Naive thymus-derived CD4-positive, alpha-beta T cell (primary cell): Measurements from ENCODE around the gene KCNQ2. TPM values are rescaled to one million over a fixed set of nuclear protein-coding genes. Genes with fewer than 3 reads are reported as not detected.

Experiments
- ATAC-seq: fragments of 150-1000 bp; cut with Tn5 transposase; 2 replicates; pipeline ENCODE4 v1.10.0; 2021; ENCODE audit warnings: mild to moderate bottlenecking, moderate library complexity
- CTCF ChIA-PET: fragments of 350-600 bp; sonication (Branson Sonifier 250); formaldehyde crosslinking; loops from one replicate; lab custom pipeline; 2021; ENCODE audit warnings: antibody characterized with exemption; lab: Charles Lee
- POLR2A ChIA-PET: fragments of 350-600 bp; sonication (Branson Sonifier 250); formaldehyde crosslinking; loops from one replicate; lab custom pipeline; 2021; ENCODE audit warnings: antibody characterized with exemption, inconsistent platforms; lab: Charles Lee
- DNase-seq, 9 donors: peaks; one replicate each; pipeline versions ENCODE4 v3.0.0 to v3.0.0-alpha.2; 2020 to 2022; ENCODE audit warnings: mixed read lengths in 1 of 9
- H3K27ac ChIP-seq: one replicate; pipeline ENCODE4 v1.7.0; 2013; ENCODE audit warnings: mild to moderate bottlenecking, low read depth, low read length, moderate library complexity
- H3K27me3 ChIP-seq, 2 donors: one replicate each; pipeline ENCODE4 v1.7.0; 2013; ENCODE audit warnings: low read length in 2 of 2, mild to moderate bottlenecking in 2 of 2, moderate library complexity in 2 of 2; ENCODE audit not compliant: control insufficient read depth in 2 of 2, insufficient read depth in 2 of 2
- H3K36me3 ChIP-seq, 3 experiments: 1 replicate in 2 of 3; 2 replicates in 1 of 3; pipeline ENCODE4 v1.7.0; 2013; ENCODE audit warnings: low read length in 3 of 3, mild to moderate bottlenecking in 3 of 3, moderate library complexity in 1 of 3; ENCODE audit not compliant: insufficient read depth in 3 of 3, control insufficient read depth in 2 of 3
- H3K4me1 ChIP-seq, 2 donors: one replicate each; pipeline ENCODE4 v1.7.0; 2013; ENCODE audit warnings: low read length in 2 of 2, mild to moderate bottlenecking in 2 of 2, moderate library complexity in 1 of 2; ENCODE audit not compliant: control insufficient read depth in 2 of 2, insufficient read depth in 2 of 2
- H3K4me3 ChIP-seq: 2 replicates; pipeline ENCODE4 v1.7.0; 2013; ENCODE audit warnings: mild to moderate bottlenecking, low read length
- H3K9me3 ChIP-seq, 3 experiments: 1 replicate in 2 of 3; 2 replicates in 1 of 3; pipeline ENCODE4 v1.7.0; 2013; ENCODE audit warnings: low read length in 3 of 3; ENCODE audit not compliant: control insufficient read depth in 2 of 3
- H3K27ac Mint-ChIP-seq, 9 donors: one replicate each; pipeline ENCODE4 v1.8.0; 2020 to 2022; ENCODE audit warnings: mixed read lengths in 9 of 9, mild to moderate bottlenecking in 8 of 9, moderate library complexity in 5 of 9, inconsistent platforms in 2 of 9
- H3K27me3 Mint-ChIP-seq, 5 donors: one replicate each; pipeline ENCODE4 v1.8.0; 2021 to 2022; ENCODE audit warnings: mixed read lengths in 5 of 5, mild to moderate bottlenecking in 1 of 5
- H3K36me3 Mint-ChIP-seq, 5 donors: one replicate each; pipeline ENCODE4 v1.8.0; 2020 to 2022; ENCODE audit warnings: mixed read lengths in 5 of 5, mild to moderate bottlenecking in 3 of 5, inconsistent platforms in 1 of 5
- H3K4me1 Mint-ChIP-seq, 7 donors: one replicate each; pipeline ENCODE4 v1.8.0; 2020 to 2022; ENCODE audit warnings: mixed read lengths in 7 of 7, mild to moderate bottlenecking in 3 of 7, inconsistent platforms in 1 of 7
- H3K4me3 Mint-ChIP-seq, 10 donors: one replicate each; pipeline ENCODE4 v1.8.0; 2020 to 2022; ENCODE audit warnings: mild to moderate bottlenecking in 10 of 10, mixed read lengths in 10 of 10, moderate library complexity in 6 of 10, inconsistent platforms in 2 of 10
- H3K9me3 Mint-ChIP-seq, 11 donors: one replicate each; pipeline ENCODE4 v1.8.0; 2020 to 2022; ENCODE audit warnings: mixed read lengths in 11 of 11, mild to moderate bottlenecking in 4 of 11, inconsistent platforms in 1 of 11, moderate library complexity in 1 of 11
- intact Hi-C, 2 donors: fragments of 100-400 bp; cut with micrococcal nuclease; formaldehyde crosslinking; loops; one replicate each; pipeline ENCODE4 v1.15.1; 2023
- polyA plus RNA-seq, 2 donors: library from polyadenylated mRNA; unstranded; fragments of 300-500 nt; fragmentation: Illumina TruSeq; gene quantifications; one replicate each; pipeline ENCODE4 v1.2.3, GENCODE V29; 2021
- total RNA-seq, 6 experiments: library from RNA in 5 of 6; stranded (reverse) in 5 of 6; gene quantifications; 1 replicate in 5 of 6; 2 replicates in 1 of 6; pipeline ENCODE4 v1.2.3 and lab custom pipeline; 2021 to 2026

KCNQ2 gene
- total and polyA plus RNA-seq, 7 experiments from 2014 or later: 0.27 to 0.72 (median 0.30) TPM; not detected in 4

DNA sequence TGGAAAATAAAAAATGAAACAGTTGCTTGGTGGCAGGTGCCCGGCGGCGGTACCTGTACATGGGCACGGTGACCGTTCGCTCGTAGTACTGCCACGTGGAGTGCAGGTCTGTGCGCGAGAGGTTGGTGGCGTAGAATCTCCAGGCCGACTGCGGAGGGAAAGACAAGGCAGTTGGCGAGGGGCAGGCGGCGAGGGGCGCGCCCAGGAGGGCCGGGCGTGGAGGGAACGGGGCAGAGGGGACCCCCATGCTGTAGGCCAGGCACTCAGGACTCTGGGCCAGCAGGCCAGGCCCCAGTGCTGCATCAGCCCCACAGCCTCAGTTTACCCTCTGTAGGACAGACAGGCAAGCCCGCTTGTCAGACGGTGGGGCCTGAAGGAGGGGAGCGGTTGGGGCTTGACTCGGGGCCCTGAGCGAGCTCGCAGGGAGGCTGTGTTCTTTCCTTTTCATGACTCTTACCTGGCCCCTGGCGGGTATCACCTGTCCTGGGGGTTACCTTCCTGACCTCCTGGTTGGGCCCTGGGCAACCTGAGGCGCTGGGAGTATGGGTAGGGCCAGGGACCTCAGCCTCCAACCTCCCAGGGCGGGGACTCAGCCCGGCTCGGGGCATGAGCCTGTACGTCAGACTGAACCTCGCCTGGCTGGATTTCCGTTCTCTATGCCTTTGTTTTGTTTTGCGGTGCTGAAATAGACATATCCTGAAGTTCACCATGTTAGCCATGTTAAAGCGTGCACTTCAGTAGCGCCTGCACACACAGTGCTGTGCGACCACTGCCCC lies 38.5 kb downstream of the KCNQ2 start:
- DNase-seq (peak in 6 of 9 donors; percentile 26 to 50 (median 31)), ATAC-seq (peak; percentile 61)
- ChIA-PET POLR2A (no interaction called here), CTCF (interaction anchor here (0.6 kb wide), 1 partner anchor 195 kb away, joined by 3 read pairs; no protein-coding TSS in a partner anchor)
- peaks cover 0 to 9% of the 10 kb centered on the region in 2 donors for H3K4me1 ChIP-seq
- H3K9me3 ChIP-seq: no peaks in the 10 kb centered on the region
- peak overlapping the region; percentile 49 for H3K27ac ChIP-seq
- Mint-ChIP-seq H3K4me3 (peak overlapping the region in 7 of 10 donors; percentile 45 to 79 (median 70)), H3K36me3 (no peaks in the 10 kb centered on the region), H3K27me3 (peaks cover 0 to 9% (median 0%) of the 10 kb centered on the region in 5 donors), H3K27ac (peak overlapping the region; percentile 79 to 93 (median 87)), H3K4me1 (peaks cover 8 to 16% (median 14%) of the 10 kb centered on the region in 7 donors), H3K9me3 (peaks cover 0 to 3% (median 0%) of the 10 kb centered on the region in 11 donors)
- no peaks in the 10 kb centered on the region for H3K36me3 ChIP-seq
- intact Hi-C loops: loop anchor here in 1 of 2 donors (1.0 to 10.0 kb wide), 2 partner anchors 62 to 431 kb away; partner anchors contain the start of genes ABHD16B and TPD52L2
- no peak overlapping the region for H3K4me3 ChIP-seq
- no peaks in the 10 kb centered on the region for H3K27me3 ChIP-seq

DNA sequence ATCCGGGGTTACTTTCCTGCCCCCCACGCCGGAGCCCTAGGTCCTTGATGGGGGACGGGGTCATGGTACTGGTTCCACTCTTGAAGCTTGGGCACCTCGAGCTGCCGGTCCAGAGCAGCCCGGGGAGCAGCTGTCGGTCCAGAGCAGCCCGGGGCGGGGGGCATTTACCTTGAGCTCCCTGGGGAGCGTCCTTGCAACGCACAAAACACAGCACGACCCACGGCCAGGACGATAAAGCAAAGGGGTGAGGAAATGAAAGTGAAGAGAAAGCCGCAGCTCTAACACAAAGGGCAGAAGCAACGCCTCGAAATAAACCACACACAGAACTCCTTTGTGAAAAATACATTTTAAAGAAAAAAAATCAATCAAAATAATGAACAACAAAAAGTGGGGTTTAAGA lies 39.1 kb downstream of the KCNQ2 start:
- H3K27me3 ChIP-seq: no peaks in the 10 kb centered on the region
- POLR2A ChIA-PET: no interaction called here
- ATAC-seq: no peak
- H3K9me3 ChIP-seq: no peaks in the 10 kb centered on the region
- peaks cover 0 to 9% of the 10 kb centered on the region in 2 donors for H3K4me1 ChIP-seq
- H3K9me3 Mint-ChIP-seq: peaks cover 0 to 3% (median 0%) of the 10 kb centered on the region in 11 donors
- CTCF ChIA-PET: no interaction called here
- H3K4me1 Mint-ChIP-seq: peaks cover 8 to 16% (median 14%) of the 10 kb centered on the region in 7 donors
- H3K27me3 Mint-ChIP-seq: peaks cover 0 to 9% (median 0%) of the 10 kb centered on the region in 5 donors
- peak overlapping the region in 4 of 9 donors; percentile 66 to 82 (median 76) for H3K27ac Mint-ChIP-seq
- H3K27ac ChIP-seq: no peak overlapping the region
- no peak overlapping the region for H3K4me3 ChIP-seq
- no peaks in the 10 kb centered on the region for H3K36me3 Mint-ChIP-seq
- peak overlapping the region in 4 of 10 donors; percentile 13 to 65 (median 49) for H3K4me3 Mint-ChIP-seq
- DNase-seq: no peak
- intact Hi-C loops: loop anchor here in 1 of 2 donors (10.0 kb wide), 1 partner anchor 431 kb away; the partner anchor contains the start of genes ABHD16B and TPD52L2
- H3K36me3 ChIP-seq: no peaks in the 10 kb centered on the region

DNA sequence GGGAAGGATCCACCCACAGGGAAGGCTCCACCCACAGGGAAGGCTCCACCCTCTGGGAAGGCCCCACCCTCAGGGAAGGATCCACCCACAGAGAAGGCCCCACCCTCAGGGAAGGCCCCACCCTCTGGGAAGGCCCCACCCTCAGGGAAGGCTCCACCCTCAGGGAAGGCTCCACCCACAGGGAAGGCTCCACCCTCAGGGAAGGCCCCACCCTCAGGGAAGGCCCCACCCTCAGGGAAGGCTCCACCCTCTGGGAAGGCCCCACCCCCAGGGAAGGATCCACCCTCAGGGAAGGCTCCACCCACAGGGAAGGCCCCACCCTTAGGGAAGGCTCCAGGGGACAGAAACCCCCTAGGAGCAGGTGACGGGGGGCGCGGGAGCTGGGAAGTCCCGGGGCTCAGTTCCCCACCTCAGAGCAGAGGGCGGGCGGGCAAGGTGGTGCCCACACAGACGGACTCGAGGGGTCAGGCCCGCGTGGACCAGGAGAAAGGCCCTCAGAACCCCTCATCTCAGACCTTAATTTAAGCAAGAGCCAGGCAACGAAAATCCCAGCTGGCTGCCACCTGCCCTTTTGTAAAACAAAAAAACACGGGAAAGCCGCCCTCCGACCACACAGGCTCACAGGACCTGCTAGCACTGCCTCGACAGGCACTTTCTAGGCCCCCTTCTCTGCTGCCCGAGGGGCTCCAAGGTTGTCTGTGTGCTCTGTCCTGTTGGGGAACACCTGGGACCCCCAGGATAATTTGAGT lies 39.7 kb downstream of the KCNQ2 start:
- no peaks in the 10 kb centered on the region for H3K9me3 ChIP-seq

DNA sequence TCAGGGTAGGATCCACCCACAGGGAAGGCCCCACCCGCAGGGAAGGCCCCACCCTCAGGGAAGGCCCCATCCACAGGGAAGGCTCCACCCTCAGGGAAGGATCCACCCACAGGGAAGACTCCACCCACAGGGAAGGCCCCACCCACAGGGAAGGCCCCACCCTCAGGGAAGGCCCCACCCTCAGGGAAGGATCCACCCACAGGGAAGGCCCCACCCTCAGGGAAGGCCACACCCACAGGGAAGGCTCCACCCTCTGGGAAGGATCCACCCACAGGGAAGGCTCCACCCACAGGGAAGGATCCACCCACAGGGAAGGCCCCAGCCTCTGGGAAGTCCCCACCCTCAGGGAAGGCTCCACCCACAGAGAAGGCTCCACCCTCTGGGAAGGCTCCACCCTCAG lies 40.5 kb downstream of the KCNQ2 start:
- CTCF ChIA-PET: no interaction called here
- Mint-ChIP-seq H3K27me3 (peaks cover 0 to 7% (median 0%) of the 10 kb centered on the region in 5 donors), H3K4me1 (peaks cover 8 to 16% (median 14%) of the 10 kb centered on the region in 7 donors), H3K27ac (no peak overlapping the region), H3K36me3 (no peaks in the 10 kb centered on the region), H3K9me3 (peaks cover 0 to 3% (median 0%) of the 10 kb centered on the region in 11 donors), H3K4me3 (no peak overlapping the region)
- Histone ChIP-seq H3K4me3 (no peak overlapping the region), H3K27ac (no peak overlapping the region), H3K36me3 (no peaks in the 10 kb centered on the region), H3K27me3 (no peaks in the 10 kb centered on the region), H3K4me1 (peaks cover 0 to 9% of the 10 kb centered on the region in 2 donors), H3K9me3 (no peaks in the 10 kb centered on the region)
- intact Hi-C loops: loop anchor here in 1 of 2 donors (10.0 kb wide), 1 partner anchor 433 kb away; the partner anchor contains the start of genes ABHD16B and TPD52L2
- DNase-seq (no peak), ATAC-seq (no peak)
- POLR2A ChIA-PET: no interaction called here

More for the DNA sequence above, 39.7 kb downstream of the KCNQ2 start:
- no peak for ATAC-seq
- no peaks in the 10 kb centered on the region for H3K27me3 ChIP-seq
- no peaks in the 10 kb centered on the region for H3K36me3 ChIP-seq
- intact Hi-C loops: loop anchor here in 1 of 2 donors (10.0 kb wide), 1 partner anchor 432 kb away; the partner anchor contains the start of genes ABHD16B and TPD52L2
- H3K27ac ChIP-seq: no peak overlapping the region
- Mint-ChIP-seq H3K4me3 (no peak overlapping the region), H3K4me1 (peaks cover 8 to 16% (median 14%) of the 10 kb centered on the region in 7 donors), H3K9me3 (peaks cover 0 to 3% (median 0%) of the 10 kb centered on the region in 11 donors), H3K27me3 (peaks cover 0 to 9% (median 0%) of the 10 kb centered on the region in 5 donors), H3K36me3 (no peaks in the 10 kb centered on the region), H3K27ac (peak overlapping the region in 1 of 9 donors; percentile 82)
- peaks cover 0 to 9% of the 10 kb centered on the region in 2 donors for H3K4me1 ChIP-seq
- CTCF ChIA-PET: no interaction called here
- POLR2A ChIA-PET: no interaction called here
- no peak for DNase-seq
- no peak overlapping the region for H3K4me3 ChIP-seq

DNA sequence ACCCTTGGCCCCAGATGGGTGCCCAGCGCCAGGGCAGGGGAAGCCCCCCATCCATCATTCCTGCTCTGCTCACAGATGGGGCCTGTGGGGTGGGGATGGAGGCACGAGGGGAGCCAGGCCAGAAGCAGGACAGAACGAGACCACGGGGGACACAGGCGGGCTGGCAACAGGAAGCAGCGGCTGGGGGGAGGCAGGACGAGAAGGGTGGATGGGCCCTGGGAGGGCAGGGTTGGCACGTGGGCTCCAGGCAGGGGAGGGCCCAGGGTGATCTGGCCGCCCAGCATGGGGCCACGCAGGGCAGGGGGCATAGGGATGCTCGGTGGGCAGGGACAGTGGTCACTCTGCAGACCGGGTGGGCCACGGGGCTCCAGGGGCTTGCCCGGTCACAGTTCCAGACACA lies 41.6 kb downstream of the KCNQ2 start:
- intact Hi-C loops: loop anchor here in 1 of 2 donors (10.0 kb wide), 1 partner anchor 434 kb away; the partner anchor contains the start of genes ABHD16B and TPD52L2
- H3K27me3 ChIP-seq: no peaks in the 10 kb centered on the region
- no peak overlapping the region for H3K4me3 Mint-ChIP-seq
- peaks cover 0 to 9% of the 10 kb centered on the region in 2 donors for H3K4me1 ChIP-seq
- ChIA-PET CTCF (no interaction called here), POLR2A (no interaction called here)
- peaks cover 8 to 16% (median 14%) of the 10 kb centered on the region in 7 donors for H3K4me1 Mint-ChIP-seq
- H3K27me3 Mint-ChIP-seq: peaks cover 0 to 7% (median 0%) of the 10 kb centered on the region in 5 donors
- H3K36me3 Mint-ChIP-seq: no peaks in the 10 kb centered on the region
- no peak for DNase-seq
- peak overlapping the region in 2 of 9 donors; percentile 69 to 76 for H3K27ac Mint-ChIP-seq
- H3K4me3 ChIP-seq: no peak overlapping the region
- H3K9me3 ChIP-seq: no peaks in the 10 kb centered on the region
- no peaks in the 10 kb centered on the region for H3K36me3 ChIP-seq
- no peak overlapping the region for H3K27ac ChIP-seq
- no peak for ATAC-seq
- peaks cover 0 to 3% (median 0%) of the 10 kb centered on the region in 11 donors for H3K9me3 Mint-ChIP-seq

DNA sequence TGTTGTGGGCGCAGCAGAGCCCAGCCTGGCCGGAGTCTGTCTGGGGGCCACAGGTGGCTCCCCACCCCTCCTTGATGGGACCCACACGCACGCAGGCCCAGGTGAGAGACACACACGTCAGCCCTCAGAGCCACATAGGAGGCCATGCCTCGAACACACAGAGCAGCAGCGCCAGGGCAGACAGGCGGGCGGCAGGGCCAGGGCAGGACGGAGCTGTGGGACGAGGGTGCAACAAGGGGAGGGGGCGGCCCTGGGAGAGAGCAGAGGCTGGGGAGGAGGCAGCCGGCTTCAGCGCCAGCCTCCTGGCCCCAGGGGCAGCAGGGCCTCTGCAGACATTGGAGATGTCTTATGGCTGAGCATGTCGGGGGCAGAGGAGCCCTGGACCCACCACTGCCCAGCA lies 42.5 kb downstream of the KCNQ2 start:
- peaks cover 0 to 4% (median 0%) of the 10 kb centered on the region in 5 donors for H3K27me3 Mint-ChIP-seq
- H3K4me1 ChIP-seq: peaks cover 0 to 9% of the 10 kb centered on the region in 2 donors
- peaks cover 8 to 15% (median 13%) of the 10 kb centered on the region in 7 donors for H3K4me1 Mint-ChIP-seq
- ChIA-PET CTCF (interaction anchor here (0.6 kb wide), 1 partner anchor 441 kb away, joined by 3 read pairs; no protein-coding TSS in a partner anchor), POLR2A (no interaction called here)
- DNase-seq (no peak), ATAC-seq (no peak)
- no peaks in the 10 kb centered on the region for H3K9me3 ChIP-seq
- H3K27ac ChIP-seq: no peak overlapping the region
- peaks cover 0 to 3% (median 0%) of the 10 kb centered on the region in 11 donors for H3K9me3 Mint-ChIP-seq
- no peak overlapping the region for H3K4me3 ChIP-seq
- no peaks in the 10 kb centered on the region for H3K36me3 ChIP-seq
- H3K27me3 ChIP-seq: no peaks in the 10 kb centered on the region
- intact Hi-C loops: loop anchor here in 1 of 2 donors (10.0 kb wide), 1 partner anchor 435 kb away; the partner anchor contains the start of genes ABHD16B and TPD52L2
- H3K27ac Mint-ChIP-seq: no peak overlapping the region
- H3K36me3 Mint-ChIP-seq: no peaks in the 10 kb centered on the region
- no peak overlapping the region for H3K4me3 Mint-ChIP-seq
